Measurements from ENCODE around the gene CLSTN2.

DNA sequence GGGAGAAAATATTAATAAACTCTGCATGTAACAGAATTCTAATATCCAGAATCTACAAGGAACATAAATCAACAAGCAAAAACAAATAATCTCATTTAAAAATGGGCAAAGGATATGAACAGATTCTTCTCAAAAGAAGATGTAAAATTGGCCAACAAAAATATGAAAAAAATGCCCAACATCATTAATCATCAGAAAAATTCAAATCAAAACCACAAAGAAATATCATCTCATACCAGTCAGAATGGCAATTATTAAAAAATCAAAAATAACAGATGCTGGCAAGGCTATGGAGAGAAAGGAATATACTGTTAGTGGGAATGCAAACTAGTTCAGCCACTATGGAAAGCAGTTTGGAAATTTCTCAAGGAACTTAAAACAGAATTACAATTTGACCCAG is 592.2 kb downstream of the CLSTN2 start:
- TF ChIP-seq, protein P1, sequence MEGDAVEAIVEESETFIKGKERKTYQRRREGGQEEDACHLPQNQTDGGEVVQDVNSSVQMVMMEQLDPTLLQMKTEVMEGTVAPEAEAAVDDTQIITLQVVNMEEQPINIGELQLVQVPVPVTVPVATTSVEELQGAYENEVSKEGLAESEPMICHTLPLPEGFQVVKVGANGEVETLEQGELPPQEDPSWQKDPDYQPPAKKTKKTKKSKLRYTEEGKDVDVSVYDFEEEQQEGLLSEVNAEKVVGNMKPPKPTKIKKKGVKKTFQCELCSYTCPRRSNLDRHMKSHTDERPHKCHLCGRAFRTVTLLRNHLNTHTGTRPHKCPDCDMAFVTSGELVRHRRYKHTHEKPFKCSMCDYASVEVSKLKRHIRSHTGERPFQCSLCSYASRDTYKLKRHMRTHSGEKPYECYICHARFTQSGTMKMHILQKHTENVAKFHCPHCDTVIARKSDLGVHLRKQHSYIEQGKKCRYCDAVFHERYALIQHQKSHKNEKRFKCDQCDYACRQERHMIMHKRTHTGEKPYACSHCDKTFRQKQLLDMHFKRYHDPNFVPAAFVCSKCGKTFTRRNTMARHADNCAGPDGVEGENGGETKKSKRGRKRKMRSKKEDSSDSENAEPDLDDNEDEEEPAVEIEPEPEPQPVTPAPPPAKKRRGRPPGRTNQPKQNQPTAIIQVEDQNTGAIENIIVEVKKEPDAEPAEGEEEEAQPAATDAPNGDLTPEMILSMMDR (IDR thresholded peaks at IDR 0.05; ENCODE audit: insufficient read depth, low read depth, low read length): no peak
- TF ChIP-seq EZH2 (IDR thresholded peaks at IDR 0.05; ENCODE audit: insufficient read depth, low read length): no peak
